ENCODE results near the gene PDK2.

The PDK2 gene

DNA sequence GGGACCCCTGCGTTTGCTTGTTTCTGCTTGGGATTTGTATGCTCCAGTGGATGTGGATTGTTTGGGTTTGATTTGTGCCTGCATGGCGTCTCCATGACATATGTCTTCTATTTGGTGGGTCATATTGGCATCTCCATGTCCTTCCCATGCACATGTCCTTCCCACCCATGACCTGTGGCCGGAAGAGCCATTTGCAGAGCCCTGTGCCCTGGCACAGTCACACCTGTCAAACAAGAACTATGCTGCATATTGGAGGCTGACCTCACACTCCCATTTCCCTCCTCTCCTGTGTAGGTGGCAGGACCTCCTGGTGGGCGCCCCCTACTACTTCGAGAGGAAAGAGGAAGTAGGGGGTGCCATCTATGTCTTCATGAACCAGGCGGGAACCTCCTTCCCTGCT lies 23.5 kb upstream of the PDK2 start:
- TF ChIP-seq CTCF (IDR thresholded peaks at IDR 0.05; ENCODE audit: insufficient read depth, low read length, missing control alignments), result no peak
- ChIA-PET POLR2A (interaction anchor here (0.9 kb wide), 1 partner anchor 16 kb away, joined by 3 read pairs; the partner anchor contains the start of gene ITGA3), CTCF (interaction anchor here (0.9 to 2.9 kb wide), 3 partner anchors 10 to 22 kb away, joined by 3 to 14 read pairs (median 5); no protein-coding TSS in a partner anchor)
- DNase-seq (ENCODE audit: low read depth, low spot score), result no peak
- H3K4me3 ChIP-seq (ENCODE audit: low read depth, low read length), result no peak overlapping the region

DNA sequence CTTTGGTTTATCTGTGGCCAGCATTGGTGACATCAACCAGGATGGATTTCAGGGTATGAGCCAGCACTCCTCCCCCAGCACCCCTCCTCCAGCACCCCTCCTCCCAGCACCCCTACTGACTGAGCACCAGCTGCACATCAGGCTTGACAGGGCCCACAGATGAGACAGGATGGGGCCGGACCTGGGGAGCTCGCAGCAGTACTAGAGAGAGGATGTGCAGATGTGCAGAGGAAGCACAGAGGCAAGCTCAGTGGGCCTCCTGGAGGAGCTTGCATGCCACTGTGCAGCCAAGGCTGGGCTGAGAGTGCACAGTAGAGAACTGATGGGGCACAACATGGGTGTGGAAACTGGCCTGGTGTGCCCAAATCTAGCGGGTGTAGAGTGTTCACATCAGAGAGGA lies 23.0 kb upstream of the PDK2 start:
- DNase-seq (ENCODE audit: low read depth, low spot score), result no peak
- H3K4me3 ChIP-seq (ENCODE audit: low read depth, low read length), result no peak overlapping the region
- TF ChIP-seq CTCF (IDR thresholded peaks at IDR 0.05; ENCODE audit: insufficient read depth, low read length, missing control alignments), result no peak
- CTCF ChIA-PET, result interaction anchor here (1.1 to 10.8 kb wide), 5 partner anchors 9 to 44 kb away, joined by 3 to 91 read pairs (median 14); no protein-coding TSS in a partner anchor
- POLR2A ChIA-PET, result interaction anchor here (0.9 kb wide), 1 partner anchor 16 kb away, joined by 3 read pairs; the partner anchor contains the start of gene ITGA3

DNA sequence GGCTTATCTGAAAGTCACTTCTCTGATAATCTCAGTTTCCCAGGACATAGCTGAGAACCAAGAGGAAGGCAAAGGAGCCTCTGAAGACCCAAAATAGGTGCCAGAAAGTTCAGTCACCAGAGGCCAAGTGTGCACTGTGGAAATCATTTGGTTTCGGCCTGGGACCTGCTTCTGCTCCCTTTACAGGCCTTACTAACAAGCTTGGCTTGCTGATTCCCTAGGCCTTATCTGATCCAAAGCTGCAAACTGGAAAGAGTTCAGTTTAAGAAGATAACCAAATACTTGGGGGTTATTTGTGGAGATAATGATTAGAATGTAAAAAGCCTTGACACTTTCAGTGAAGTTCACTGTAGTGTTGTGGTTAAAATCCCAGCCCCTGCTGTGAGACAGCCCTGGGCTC lies 22.2 kb upstream of the PDK2 start:
- ChIA-PET POLR2A (no interaction called here), CTCF (interaction anchor here (0.7 to 10.8 kb wide), 7 partner anchors 9 to 45 kb away, joined by 3 to 91 read pairs (median 6); partner anchors contain the start of gene ITGA3)
- no peak for TF ChIP-seq CTCF (IDR thresholded peaks at IDR 0.05; ENCODE audit: insufficient read depth, low read length, missing control alignments)
- no peak overlapping the region for H3K4me3 ChIP-seq (ENCODE audit: low read depth, low read length)
- no peak for DNase-seq (ENCODE audit: low read depth, low spot score)

DNA sequence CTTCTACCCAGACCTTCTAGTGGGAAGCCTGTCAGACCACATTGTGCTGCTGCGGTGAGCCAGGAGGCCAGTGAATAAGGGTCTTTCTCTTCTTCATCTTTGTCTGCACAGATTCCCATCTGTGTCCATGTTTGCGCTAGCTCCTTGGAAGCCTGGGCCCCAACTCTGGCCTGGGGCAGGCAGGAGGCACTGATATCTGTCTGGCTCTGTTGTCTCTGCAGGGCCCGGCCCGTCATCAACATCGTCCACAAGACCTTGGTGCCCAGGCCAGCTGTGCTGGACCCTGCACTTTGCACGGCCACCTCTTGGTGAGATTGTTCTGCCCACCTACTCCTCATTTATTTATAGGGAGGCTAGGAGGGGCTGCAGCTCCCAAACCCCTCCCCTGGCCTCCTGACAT lies 20.9 kb upstream of the PDK2 start:
- DNase-seq (ENCODE audit: low read depth, low spot score), result no peak
- no peak for TF ChIP-seq CTCF (IDR thresholded peaks at IDR 0.05; ENCODE audit: insufficient read depth, low read length, missing control alignments)
- ChIA-PET POLR2A (interaction anchor here (0.7 kb wide), 1 partner anchor 8 kb away, joined by 3 read pairs; no protein-coding TSS in a partner anchor), CTCF (interaction anchor here (1.9 to 10.8 kb wide), 5 partner anchors 13 to 47 kb away, joined by 5 to 91 read pairs (median 14); partner anchors contain the start of gene ITGA3)
- no peak overlapping the region for H3K4me3 ChIP-seq (ENCODE audit: low read depth, low read length)

DNA sequence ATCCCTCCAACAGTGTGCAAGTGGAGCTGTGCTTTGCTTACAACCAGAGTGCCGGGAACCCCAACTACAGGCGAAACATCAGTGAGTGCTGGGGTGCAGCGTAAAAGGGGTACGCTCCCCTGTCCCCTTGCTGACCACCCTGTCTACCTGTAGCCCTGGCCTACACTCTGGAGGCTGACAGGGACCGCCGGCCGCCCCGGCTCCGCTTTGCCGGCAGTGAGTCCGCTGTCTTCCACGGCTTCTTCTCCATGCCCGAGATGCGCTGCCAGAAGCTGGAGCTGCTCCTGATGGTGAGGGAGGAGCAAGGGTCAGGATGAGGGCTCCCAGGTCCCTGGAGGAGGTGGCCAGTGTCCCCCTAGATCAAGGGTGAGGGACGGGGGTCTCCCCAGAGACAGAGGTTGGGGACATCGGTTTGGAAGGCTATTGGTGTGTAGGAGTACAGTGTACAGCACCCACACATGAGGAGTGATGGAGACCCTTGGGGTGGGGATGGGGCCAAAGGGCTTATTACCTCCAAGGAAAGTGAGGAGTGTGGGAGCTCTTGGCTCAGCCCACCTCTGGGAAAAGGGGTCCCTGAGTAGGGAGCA lies 19.6 kb upstream of the PDK2 start:
- no peak overlapping the region for H3K4me3 ChIP-seq (ENCODE audit: low read depth, low read length)
- CTCF ChIA-PET, result interaction anchor here (0.7 to 10.8 kb wide), 7 partner anchors 12 to 86 kb away, joined by 3 to 93 read pairs (median 3); partner anchors contain the start of gene PDK2
- TF ChIP-seq CTCF (IDR thresholded peaks at IDR 0.05; ENCODE audit: insufficient read depth, low read length, missing control alignments), result no peak
- DNase-seq (ENCODE audit: low read depth, low spot score), result no peak
- POLR2A ChIA-PET, result no interaction called here

GRCh38 chr17:50076221-50076590 lies 18.9 kb upstream of the PDK2 start:
- ChIA-PET POLR2A (no interaction called here), CTCF (interaction anchor here (1.2 to 10.8 kb wide), 6 partner anchors 11 to 80 kb away, joined by 3 to 93 read pairs (median 30); partner anchors contain the start of gene PDK2)
- H3K4me3 ChIP-seq (ENCODE audit: low read depth, low read length), result no peak overlapping the region
- no peak for DNase-seq (ENCODE audit: low read depth, low spot score)
- no peak for TF ChIP-seq CTCF (IDR thresholded peaks at IDR 0.05; ENCODE audit: insufficient read depth, low read length, missing control alignments)

Measured in AG04449 (cell line).